Measurements from ENCODE around the gene VSNL1.

GRCh38 chr2:17657759-17658158, 117.3 kb downstream of the VSNL1 start:
- TF ChIP-seq, protein P1, sequence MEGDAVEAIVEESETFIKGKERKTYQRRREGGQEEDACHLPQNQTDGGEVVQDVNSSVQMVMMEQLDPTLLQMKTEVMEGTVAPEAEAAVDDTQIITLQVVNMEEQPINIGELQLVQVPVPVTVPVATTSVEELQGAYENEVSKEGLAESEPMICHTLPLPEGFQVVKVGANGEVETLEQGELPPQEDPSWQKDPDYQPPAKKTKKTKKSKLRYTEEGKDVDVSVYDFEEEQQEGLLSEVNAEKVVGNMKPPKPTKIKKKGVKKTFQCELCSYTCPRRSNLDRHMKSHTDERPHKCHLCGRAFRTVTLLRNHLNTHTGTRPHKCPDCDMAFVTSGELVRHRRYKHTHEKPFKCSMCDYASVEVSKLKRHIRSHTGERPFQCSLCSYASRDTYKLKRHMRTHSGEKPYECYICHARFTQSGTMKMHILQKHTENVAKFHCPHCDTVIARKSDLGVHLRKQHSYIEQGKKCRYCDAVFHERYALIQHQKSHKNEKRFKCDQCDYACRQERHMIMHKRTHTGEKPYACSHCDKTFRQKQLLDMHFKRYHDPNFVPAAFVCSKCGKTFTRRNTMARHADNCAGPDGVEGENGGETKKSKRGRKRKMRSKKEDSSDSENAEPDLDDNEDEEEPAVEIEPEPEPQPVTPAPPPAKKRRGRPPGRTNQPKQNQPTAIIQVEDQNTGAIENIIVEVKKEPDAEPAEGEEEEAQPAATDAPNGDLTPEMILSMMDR (conservative IDR thresholded peaks at IDR 0.05; ENCODE audit: low read depth, low read length): no peak
- TF ChIP-seq EZH2 (IDR thresholded peaks at IDR 0.05; ENCODE audit: low read length, unreplicated experiment): no peak
